ENCODE results near the gene ACVR1C.

GRCh38 chr2:157488877-157489276, 139.8 kb downstream of the ACVR1C start:
- TF ChIP-seq TAF1 (IDR thresholded peaks at IDR 0.05; ENCODE audit: borderline replicate concordance, low read depth, low read length), result no peak
- TF ChIP-seq POLR2AphosphoS5 (IDR thresholded peaks at IDR 0.05; ENCODE audit: low read depth, low read length), result no peak
